CD4-positive, alpha-beta T cell treated with Interleukin-21 for 1 hour (primary cell): ENCODE results near the gene HLF.

Source experiments
- DNase-seq: peaks from one replicate; pipeline ENCODE4 v3.0.0-alpha.2; 2020

HLF gene

DNA sequence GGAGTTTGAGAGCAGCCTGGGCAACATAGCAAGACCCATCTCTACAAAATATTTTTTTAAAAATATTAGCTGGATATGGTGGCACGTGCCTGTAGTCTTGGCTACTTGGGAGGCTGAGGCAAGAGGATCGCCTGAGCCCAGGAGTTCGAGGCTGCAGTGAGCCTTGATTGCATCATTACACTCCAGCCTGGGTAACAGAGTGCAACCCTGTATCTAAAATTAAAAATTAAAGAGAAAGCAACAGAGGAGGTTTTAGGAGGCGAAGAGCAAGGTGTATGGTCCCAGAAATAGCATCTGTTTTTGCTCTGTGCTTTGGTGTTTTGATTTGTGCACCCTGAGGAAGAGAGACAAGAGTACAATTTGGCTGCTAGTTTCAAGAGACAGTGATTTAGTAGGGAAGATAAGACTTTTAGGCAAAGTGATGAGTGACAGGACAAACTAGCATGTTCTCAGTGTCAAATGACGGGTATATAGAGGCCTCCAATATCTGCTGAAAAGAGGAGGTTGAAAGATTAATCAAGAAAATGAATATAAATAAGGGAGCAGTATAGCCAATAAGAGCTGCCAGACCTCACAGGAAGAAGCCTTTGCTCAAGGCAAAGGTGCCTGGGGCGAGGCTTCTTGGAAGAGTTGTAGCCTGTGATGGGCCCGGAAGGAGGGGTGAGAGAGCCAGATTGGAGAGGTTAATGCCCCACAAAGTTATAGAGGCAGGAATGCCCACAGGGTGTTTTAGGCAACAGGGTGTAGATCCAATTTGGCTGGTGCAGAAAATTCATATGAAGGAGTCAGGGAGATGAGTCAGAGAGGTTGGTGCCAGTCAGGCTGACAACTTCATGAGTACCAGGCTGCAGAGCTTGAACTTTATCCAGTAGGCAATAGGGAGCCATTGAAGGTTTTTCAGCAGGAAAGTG lies 11.4 kb downstream of the HLF start:
- no peak for DNase-seq

DNA sequence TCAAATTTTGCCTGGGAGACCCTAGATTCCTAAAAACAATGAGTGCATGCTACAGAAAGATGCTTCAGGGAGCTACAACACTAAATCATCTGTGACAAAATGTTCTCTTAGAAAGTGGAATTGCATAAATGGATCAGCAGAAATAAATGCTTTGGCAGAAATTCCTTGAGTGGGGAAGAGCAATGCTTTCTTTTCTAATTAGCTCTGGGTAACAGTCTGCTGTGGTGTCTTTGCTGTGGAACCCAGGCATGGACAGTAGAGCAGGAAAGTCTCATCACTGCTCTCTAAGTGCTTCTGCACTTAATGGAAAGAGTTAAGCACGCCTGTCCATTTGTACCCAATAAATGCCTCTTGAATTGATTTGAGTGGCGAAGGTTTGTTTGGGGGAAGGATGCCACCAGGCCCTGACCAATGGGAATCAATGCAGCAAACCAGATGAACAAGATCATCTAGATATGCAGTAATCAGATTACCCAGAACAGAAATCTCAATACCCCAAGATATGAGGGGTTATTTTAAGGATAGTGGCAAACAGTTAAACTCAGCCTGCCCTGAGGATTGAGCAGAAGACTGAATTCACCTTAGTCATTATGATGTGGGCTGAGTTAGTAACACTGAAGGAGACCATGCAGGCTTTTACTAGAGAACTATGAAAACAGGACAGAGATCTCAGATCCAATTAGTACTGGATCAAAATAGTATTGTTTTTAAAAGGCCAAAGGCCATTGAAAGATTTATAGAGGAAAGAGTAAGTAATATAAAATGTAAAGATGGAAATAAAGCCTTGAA lies 13.6 kb downstream of the HLF start:
- no peak for DNase-seq

DNA sequence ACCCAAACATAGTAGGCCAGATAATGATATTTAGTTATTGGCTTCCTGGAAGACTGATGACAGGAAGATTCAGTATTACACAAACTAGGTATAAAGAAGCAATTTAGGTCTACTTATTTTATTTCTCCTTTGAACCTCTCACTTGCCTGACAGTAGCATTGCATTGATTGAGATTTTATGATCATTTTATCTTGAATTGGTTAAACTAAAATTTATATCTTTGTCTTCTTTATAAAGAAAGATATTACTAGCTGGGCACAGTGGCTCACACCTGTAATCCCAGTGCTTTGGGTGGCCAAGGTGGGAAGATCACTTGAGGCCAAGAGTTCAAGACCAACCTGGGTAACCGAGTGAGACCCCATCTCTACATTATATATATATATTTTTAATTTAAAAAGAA lies 14.4 kb downstream of the HLF start:
- DNase-seq: no peak

GRCh38 chr17:55279788-55280187 lies 15.0 kb downstream of the HLF start:
- DNase-seq: no peak

DNA sequence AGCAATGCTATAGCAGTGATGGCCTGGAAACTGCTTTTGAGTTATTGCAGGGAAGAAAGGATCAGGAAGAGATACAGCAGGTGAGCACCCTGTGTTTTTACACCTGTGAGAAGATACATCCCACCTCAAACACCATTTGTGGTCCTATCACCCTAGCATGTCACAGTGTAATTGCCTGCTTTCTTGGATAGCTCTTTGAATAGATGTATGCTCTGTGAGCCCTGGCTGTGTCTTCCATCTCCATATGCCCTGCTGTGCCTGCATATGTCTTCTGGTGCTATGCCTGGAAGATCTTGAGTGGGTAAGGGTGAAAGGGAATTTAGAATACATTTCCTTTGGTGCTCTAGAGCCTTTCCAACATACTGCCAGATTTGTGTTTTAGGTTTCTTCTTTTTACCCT lies 15.5 kb downstream of the HLF start:
- no peak for DNase-seq

DNA sequence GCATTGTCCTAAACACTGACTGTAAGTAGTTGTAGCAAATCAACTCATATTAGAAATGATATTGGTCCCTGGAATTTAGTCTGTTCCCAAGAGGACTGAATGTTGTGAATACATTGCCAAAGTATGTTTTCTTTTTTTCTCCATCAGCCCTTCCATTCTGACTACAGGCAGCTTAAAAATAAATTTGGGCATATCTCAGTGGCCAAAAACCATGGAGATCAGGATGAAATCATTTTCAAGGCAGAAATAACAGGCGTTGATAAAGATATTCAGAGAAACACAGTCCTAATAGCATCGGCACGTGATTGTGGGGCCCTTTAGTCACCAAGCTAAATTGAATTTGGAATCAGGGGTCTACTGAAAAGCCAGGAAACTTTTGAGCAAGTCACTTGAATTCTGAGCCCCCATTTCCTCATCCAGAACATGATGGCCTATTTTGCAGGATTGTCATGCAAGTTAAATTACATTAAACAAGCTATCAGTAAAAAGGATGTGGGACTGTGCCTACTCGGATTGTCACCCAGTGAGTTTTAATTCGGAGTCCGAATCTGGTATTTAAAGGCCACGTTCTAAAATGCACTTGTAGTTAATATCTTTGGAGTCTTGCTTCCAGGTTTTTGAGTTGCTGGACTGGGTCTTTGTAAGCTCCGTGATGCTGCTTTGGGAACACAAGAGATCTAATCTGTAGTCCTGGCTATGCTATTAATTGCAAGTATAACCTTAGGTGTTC lies 17.1 kb downstream of the HLF start:
- no peak for DNase-seq

- DNase-seq: no peak
Measured at GRCh38 chr17:55282379-55282702, 17.6 kb downstream of the HLF start.

GRCh38 chr17:55282741-55283140 lies 18.0 kb downstream of the HLF start:
- DNase-seq: no peak

DNA sequence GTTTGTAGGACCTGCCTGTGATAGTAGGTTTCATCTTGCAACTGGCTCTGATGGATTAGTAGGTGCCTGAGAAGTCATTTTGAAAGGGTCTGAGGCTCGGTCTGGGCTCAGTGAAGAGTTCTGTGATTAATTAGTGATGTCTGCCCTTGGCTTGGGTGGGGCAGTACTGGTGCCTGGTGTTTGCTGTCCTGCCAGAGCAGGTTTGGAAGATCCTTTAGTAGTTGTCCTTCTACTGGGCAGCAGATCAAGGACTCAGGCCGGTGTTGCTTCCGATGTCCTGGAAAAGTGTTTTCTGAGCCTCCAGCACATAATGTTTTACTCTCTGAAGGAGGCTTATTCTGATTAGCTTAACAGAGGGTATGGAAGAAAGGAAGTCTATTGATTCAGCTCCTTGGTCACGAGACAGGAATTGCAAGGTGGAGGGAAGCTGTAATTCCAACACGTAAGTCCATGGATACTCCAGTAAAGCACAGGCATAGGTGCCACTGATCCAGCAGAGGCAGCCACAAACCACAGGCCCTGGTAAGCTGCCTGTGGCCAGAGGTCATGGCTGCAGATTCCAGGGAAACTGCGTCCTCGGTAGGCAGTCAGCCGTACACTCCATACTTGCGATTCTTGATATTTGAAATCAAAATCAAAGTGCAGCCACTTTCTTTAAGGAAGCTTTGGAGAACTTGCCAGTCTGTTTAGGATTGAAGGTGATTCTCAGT lies 18.7 kb downstream of the HLF start:
- no peak for DNase-seq

DNA sequence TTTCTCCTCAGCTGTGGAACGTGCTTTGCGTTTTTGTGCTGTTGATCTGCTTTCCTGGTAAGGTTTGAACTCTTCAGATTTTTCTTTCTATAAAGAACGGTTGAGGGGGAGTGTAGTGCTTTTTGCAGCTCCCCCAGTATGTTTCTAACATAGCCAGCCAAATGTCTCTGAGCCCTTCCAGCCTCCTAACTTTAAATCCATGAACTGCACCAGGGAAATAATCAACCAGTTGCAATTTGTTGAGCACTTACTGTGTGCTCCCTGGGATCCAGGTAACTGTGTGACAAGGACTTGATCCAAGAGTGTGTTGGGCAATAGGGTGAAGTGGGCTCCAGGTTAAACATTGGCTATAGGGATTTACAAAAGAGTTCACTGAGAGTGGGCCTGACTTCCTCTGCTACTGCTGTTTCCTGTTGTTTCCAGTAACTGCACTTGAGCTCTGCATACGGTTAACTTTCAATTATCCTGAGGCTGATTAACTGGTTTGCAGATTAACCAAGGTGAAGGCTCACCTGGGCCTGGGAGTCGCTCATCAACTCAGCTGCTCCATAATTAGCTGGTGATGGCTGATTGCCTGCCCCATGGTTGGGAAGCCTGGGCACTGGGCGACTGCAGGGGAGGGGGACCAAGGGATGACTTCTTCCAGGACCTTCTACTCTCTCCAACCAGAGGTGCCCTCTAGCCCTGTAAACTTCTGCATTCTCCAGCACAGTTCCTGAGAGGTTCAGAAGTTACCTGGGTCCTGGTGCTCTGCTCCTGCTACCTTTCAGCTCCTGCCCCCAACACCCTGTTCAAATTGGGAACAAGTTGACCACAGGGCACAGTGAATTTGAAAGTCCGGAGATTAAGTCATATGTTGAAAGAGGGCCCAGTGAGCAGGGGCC lies 19.5 kb downstream of the HLF start:
- DNase-seq: no peak

- no peak for DNase-seq
Measured at GRCh38 chr17:55284944-55285339, 20.2 kb downstream of the HLF start.

DNA sequence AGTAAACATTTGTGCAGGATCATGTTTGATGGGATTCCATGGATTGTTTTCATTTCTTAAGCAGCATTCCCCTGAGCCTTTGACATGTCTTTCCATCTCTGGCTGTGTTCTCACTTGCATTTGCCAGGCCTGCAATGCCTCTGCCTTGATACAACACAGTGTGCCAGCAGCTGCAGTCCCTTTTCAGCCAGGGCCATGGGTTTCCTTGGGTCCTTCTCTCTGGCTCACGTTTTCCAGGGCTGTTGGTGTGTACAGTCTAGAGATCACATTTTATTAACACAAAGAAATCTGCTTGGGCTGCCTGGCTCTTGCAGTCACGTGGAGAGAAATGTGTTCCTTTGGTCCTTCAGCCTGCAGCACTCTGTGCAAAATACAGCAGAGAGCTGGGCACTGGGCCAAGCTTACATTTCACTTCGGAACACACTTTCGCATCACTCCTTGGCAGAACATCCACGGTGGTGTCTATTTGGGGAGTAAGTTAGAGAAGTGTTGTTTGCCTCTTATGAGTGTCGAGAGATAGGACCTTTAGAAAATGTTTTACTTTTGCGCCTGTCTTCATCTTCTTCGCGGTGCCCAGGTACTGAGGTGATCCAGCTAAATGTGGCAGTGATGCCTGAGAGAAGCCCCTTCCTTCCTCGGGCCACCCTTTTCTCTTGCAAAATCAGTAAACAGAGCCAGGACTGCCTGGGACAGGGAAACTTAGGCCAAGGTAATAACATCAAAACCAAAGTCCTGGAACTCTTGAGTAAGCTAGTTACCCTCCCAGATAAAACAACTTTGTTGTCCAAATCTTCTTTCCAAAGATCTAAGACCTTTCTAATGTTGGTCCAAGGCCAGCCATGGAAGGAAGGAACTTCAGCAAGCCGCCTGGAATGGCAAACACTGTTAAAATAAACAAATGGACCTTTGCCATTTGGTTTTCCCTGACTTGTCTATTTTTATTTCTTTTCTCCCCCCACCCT lies 20.9 kb downstream of the HLF start:
- DNase-seq: no peak

DNA sequence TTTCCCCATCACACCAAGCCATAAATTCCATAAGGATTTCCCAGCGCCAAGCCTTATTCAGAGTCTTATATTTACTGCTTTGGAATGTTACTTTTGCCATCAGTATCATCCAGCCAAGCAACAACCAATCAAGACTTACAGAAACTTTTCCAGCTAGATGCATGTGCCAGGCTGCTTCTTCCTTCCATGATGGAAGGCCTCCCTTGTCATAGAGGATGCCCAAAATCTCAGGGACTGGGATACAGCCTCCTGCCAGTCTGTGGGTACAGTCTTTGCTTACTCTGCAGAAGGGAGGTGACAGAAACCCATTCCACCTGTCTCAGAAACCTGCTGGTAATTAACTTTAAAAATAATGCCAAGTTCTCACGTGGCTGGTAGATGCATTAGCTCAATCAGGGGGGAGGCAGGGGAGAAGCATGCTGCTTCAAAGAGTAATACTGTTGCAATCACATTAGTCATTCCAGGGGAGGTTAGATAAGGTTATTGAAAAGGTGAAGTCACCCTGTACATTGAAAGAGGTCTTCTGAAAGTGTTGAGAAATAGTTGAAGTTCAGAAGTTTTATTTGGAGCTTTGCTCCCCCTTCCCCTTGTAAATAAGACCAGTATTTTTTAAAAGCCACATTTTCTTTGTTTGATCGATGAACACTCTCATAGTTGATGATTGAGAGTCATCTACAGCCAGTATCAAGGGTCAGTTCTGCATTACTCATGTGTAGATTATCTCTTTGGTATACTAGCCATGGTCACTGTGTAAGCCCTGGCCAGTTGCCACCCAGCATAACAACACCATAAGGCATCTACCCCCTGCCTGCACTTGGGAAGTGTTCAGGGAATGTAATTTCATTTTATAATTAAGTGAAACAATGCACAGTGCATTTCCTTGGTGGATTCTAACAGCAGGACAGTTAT lies 22.2 kb downstream of the HLF start:
- no peak for DNase-seq

DNA sequence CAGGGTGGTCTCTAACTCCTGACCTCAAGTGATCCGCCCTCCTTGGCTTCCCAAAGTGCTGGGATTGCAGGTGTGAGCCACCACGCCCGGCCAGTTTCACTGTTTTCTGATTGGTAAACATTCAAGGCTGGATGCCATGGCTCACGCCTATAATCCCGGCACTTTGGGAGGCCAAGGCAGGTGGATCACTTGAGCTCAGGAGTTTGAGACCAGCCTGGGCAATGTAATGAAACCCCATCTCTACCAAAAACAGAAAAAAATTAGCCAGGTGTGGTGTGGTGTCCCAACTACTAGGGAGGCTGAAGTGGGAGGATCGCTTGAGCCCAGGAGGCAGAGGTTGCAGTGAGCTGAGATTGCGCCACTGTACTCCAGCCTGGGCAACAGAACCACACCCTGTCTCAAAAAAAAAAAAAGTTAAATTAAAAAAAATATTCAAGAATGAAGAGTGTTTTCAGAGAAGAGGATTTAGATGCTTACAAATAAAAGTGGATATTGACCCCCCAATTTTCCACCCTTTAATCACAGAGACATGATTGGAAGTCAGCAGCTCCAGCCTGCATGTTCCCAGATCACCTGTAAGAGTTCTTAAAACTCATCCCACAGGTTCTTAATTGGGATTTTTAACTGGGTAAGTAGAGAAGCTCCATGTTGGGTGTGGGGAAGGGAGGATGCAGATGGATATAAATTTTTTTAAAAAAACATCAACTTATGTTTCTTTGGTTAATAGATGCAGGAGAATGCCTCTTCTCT lies 23.8 kb downstream of the HLF start:
- no peak for DNase-seq

GRCh38 chr17:55289106-55289446 lies 24.3 kb downstream of the HLF start:
- DNase-seq: no peak

DNA sequence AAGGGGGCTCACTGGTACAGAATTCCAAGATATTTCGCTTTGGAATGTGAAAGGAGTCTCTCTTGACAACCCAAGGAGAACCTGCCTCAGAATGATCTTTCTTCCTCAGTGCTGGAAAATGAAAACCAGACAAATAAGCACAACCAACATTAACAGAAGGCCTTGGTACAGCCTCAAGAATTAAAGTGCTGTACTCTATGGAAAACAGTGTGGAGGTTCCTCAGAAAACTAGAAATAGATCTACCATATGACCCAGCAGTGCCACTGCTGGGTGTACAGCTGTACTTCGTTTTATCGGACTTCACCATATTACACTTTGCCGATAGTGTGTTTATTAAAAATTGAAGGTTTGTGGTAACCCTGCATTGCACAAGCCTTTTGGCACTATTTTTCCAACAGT lies 25.2 kb downstream of the HLF start:
- DNase-seq: no peak

DNA sequence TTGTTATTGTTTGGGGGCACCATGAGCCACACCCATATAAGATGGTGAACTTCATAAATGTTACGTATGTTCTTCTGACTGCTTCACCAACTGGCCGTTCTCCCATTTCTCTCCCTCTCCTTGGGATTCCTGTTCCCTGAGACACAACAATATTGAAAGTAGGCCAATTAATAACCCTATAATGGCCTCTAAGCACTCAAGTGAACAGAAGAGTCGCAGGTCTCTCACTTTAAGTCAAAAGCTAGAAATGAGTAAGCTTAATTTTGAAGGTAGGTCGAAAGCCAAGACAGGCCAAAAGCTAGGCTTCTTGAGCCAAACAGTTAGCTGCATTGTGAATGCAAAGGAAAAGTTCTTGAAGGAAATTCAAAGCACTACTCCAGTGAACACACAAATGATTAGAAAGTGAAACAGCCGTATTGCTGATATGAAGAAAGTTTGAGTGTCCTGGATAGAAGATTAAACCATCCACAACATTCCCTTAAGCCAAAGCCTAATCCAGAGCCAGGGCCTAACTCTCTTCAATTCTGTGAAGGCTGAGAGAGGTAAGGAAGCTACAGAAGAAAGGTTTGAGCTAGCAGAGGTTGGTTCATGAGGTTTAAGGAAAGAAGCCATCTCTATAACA lies 25.8 kb downstream of the HLF start:
- DNase-seq: no peak

GRCh38 chr17:55291114-55291507 lies 26.4 kb downstream of the HLF start:
- no peak for DNase-seq

DNA sequence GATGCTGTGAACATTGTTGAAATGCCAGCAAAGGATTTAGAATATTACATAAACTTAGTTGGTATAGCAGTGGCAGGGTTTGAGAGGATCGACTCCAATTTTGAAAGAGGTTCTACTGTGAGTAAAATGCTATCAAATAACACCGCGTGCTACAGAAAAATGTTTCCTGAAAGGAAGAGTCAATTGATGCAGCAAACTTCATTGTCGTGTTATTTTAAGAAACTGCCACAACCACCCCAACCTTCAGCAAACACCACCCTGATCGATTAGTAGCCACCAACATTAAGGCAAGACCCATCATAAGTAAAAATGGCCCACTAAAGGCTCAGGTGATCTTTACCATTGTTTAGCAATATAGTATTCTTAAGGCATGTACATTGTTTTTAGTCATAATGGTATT lies 27.3 kb downstream of the HLF start:
- DNase-seq: no peak
